ENCODE measurements around the gene EXOSC5. TPM values are rescaled to one million over a fixed set of nuclear protein-coding genes. Genes with fewer than 3 reads are reported as not detected.

EXOSC5 gene
- total and polyA plus RNA-seq, 9 of the 15 experiments (the other 6 are each of a cell fraction or from before 2014, with no cell fraction given) = 10.9 to 75.5 (median 37.8) TPM

GRCh38 chr19:41442473-41443355, 45.6 kb upstream of the EXOSC5 start, which contains the start of gene ERICH4:
ERICH4 (plus strand) TSS chr19:41443156; CDS start chr19:41443170, 14 bp downstream.
- Histone ChIP-seq H3K36me3 (ENCODE audit: control insufficient read depth, insufficient read depth, low read length) (peaks cover 5% of the 10 kb centered on the region; the same call in 1 of the 3 replicates), H3K9me1 (ENCODE audit: control insufficient read depth, insufficient read depth, low read length) (no peaks in the 10 kb centered on the region), H3K9ac (ENCODE audit: insufficient read depth in 1 of 2, low read depth in 2 of 2, low read length in 2 of 2) (0 out of 4 replicates have a peak within 1 kb of the TSS, but pooled peaks of 1 of the 2 experiments have one; percentile 41), H3K9me3 (replicated peaks; ENCODE audit: control insufficient read depth, insufficient read depth, low read depth, low read length) (peaks cover 4% of the 10 kb centered on the region), H3K79me2 (ENCODE audit: control insufficient read depth, insufficient read depth, low read length) (peaks cover 10% of the 10 kb centered on the region), H3K4me1 (replicated peaks in 1 of 2; ENCODE audit: control insufficient read depth in 2 of 2, insufficient read depth in 2 of 2, low read length in 2 of 2) (peaks cover 6 to 23% of the 10 kb centered on the region in 2 experiments; a peak in 4 of 5 replicates), H2AFZ (ENCODE audit: low read depth, low read length) (peak within 1 kb of the TSS; percentile 71), H3K27ac (ENCODE audit: extremely low read depth, low read depth, low read length) (no peak within 1 kb of the TSS), H3K4me3 (no peak within 1 kb of the TSS), H3K4me2 (ENCODE audit: insufficient read depth, low read length) (no peak within 1 kb of the TSS), H3K27me3 (ENCODE audit: control insufficient read depth in 2 of 2, insufficient read depth in 2 of 2, low read length in 2 of 2) (peaks cover 4 to 15% of the 10 kb centered on the region in 2 experiments; a peak in 4 of 5 replicates), H4K20me1 (replicated peaks; ENCODE audit: control insufficient read depth, insufficient read depth, low read length) (no peaks in the 10 kb centered on the region)
- DNase-seq (ENCODE audit: extremely low read depth in 1 of 4, low spot score in 3 of 4) = peak in 2 of 4 experiments; percentile 3
- TF ChIP-seq FOXK1 (CRISPR knock-in tag; IDR thresholded peaks at IDR 0.05; ENCODE audit: borderline replicate concordance) = no peak
- TF ChIP-seq NFIC (IDR thresholded peaks at IDR 0.05) = peak; percentile 50
- no peak for TF ChIP-seq CREB1 (IDR thresholded peaks at IDR 0.05)
- TF ChIP-seq CREB1 (CRISPR knock-in tag; IDR thresholded peaks at IDR 0.05) = no peak
- no peak for TF ChIP-seq TARDBP (IDR thresholded peaks at IDR 0.05)
- ChIA-PET POLR2A (interaction anchor here (0.6 to 1.4 kb wide), 2 partner anchors 12 to 303 kb away, joined by 3 to 4 read pairs; no protein-coding TSS in a partner anchor), CTCF (ENCODE audit: low intra/inter-chr PET ratio) (interaction anchor here (1.0 kb wide), 1 partner anchor 134 kb away, joined by 3 read pairs; no protein-coding TSS in a partner anchor)
- WGBS (ENCODE audit: insufficient coverage, low coverage, missing lambda C conversion rate) = 31% methylated on average over 6 of the region's 7 CpGs
- no TSS peak for BruUV-seq (replicated peaks)
- in situ Hi-C loops (cut with MboI) (no loop called here), intact Hi-C loops (cut with micrococcal nuclease) (loop anchor here (10.0 kb wide), 1 partner anchor 238 kb away; no protein-coding TSS in a partner anchor)
- FAIRE-seq = no peak
- no peak for ATAC-seq
